Cardiac fibroblast (primary cell): ENCODE measurements around the gene CD200.

ENCODE experiments used
- DNase-seq, 2 donors: peaks; one replicate each; pipeline versions ENCODE4 v3.0.0 to v3.0.0-alpha.2; 2010; ENCODE audit warnings: low read depth in 2 of 2
- H3K4me3 ChIP-seq, 2 donors: replicated peaks in 1 of 2; 1 replicate in 1 of 2; 2 replicates in 1 of 2; pipeline ENCODE4 v1.5.1; 2011; ENCODE audit warnings: low read depth in 2 of 2, low read length in 2 of 2, mild to moderate bottlenecking in 2 of 2, moderate library complexity in 1 of 2
- CTCF ChIP-seq: IDR thresholded peaks from one replicate; pipeline ENCODE4 v1.5.1; 2011; ENCODE audit warnings: low read depth, mild to moderate bottlenecking, low read length, inconsistent platforms

Gene CD200

GRCh38 chr3:112382543-112383160 is 49.7 kb downstream of the CD200 start:
- no peak for DNase-seq
- TF ChIP-seq CTCF: no peak
- H3K4me3 ChIP-seq: no peak overlapping the region

- TF ChIP-seq CTCF: no peak
- H3K4me3 ChIP-seq: no peak overlapping the region
- no peak for DNase-seq
Observed at GRCh38 chr3:112384769-112385168, 51.8 kb downstream of the CD200 start.

GRCh38 chr3:112388972-112389371 is 56.0 kb downstream of the CD200 start:
- TF ChIP-seq CTCF: no peak
- DNase-seq: no peak
- no peak overlapping the region for H3K4me3 ChIP-seq

GRCh38 chr3:112389961-112390360 is 57.0 kb downstream of the CD200 start:
- DNase-seq: peak in 1 of 2 donors; percentile 27
- H3K4me3 ChIP-seq: no peak overlapping the region
- no peak for TF ChIP-seq CTCF

- no peak for TF ChIP-seq CTCF
- peak; percentile 98 to 99 for DNase-seq
Observed at GRCh38 chr3:112390783-112391641, 58.1 kb downstream of the CD200 start.

GRCh38 chr3:112391648-112392047 is 58.7 kb downstream of the CD200 start:
- TF ChIP-seq CTCF: no peak
- H3K4me3 ChIP-seq: no peak overlapping the region
- peak; percentile 85 to 89 for DNase-seq

More at GRCh38 chr3:112390783-112391641, 58.1 kb downstream of the CD200 start:
- H3K4me3 ChIP-seq: no peak overlapping the region
